ENCODE data around the gene DLG2.

The DLG2 gene

DNA sequence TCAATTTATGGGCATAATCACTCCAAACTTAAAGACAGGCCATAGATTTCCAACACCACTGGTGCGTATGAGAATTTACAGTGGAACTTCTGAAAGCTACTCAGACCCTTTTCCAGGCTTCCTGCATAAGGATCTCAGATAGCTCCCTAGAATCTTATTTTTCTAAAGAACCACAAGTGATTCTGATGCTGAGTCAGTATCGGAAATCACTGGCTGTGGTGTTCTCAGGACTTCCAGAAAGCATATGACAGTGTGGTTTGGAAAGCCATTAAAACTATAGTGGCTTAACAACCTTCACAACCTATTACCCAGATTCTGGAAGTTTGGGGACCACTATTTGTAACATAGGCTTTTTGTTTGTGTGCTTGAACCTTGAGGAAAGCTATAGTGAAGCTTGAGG is 756.0 kb downstream of the DLG2 start:
- Histone ChIP-seq H3K27ac (ENCODE audit: low read depth, low read length, poor library complexity, severe bottlenecking) (no peak overlapping the region), H3F3A (ENCODE audit: insufficient read depth, low read length) (no peaks in the 10 kb centered on the region), H3K27me3 (ENCODE audit: insufficient read depth, low read length) (no peaks in the 10 kb centered on the region), H3K79me2 (ENCODE audit: insufficient read depth, low read length) (no peaks in the 10 kb centered on the region), H4K20me1 (ENCODE audit: insufficient read depth, low read length) (no peaks in the 10 kb centered on the region), H3K9ac (ENCODE audit: low read length) (no peak overlapping the region), H3K9me2 (ENCODE audit: low read depth, low read length) (no peaks in the 10 kb centered on the region), H3K36me3 (ENCODE audit: insufficient read depth, low read length) (no peaks in the 10 kb centered on the region), H3K4me2 (ENCODE audit: low read length) (no peak overlapping the region), H3K4me1 (ENCODE audit: insufficient read depth, low read length, severe bottlenecking) (no peaks in the 10 kb centered on the region), H3K9me3 (ENCODE audit: low read length) (no peaks in the 10 kb centered on the region), H3K4me3 (ENCODE audit: low read depth, low read length, poor library complexity, severe bottlenecking) (no peak overlapping the region), H2AFZ (ENCODE audit: low read length) (no peak overlapping the region)
- TF ChIP-seq CTCF (IDR thresholded peaks at IDR 0.05; ENCODE audit: low read length) (no peak), EZH2 (IDR thresholded peaks at IDR 0.05; ENCODE audit: borderline replicate concordance, low read length) (no peak)

DNA sequence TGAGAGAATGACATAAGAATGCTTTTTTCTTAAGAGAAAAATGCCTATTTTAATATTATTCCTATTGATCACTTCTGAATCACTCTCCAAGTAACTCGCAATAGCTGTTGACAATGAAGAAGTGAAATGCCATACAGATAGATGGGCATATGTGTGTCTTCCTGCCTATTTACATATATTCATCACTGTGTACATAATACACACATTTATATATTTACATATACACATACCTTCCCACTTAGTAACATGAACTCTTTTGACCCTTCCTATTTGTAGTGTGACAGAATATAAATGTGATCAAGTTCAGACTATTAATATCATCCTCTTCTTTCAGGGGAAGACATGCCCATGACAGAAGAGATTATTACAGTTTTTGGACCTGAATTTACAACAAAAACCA is 756.7 kb downstream of the DLG2 start:
- H3K9me2 ChIP-seq (ENCODE audit: low read depth, low read length): no peaks in the 10 kb centered on the region
- no peaks in the 10 kb centered on the region for H3K4me1 ChIP-seq (ENCODE audit: insufficient read depth, low read length, severe bottlenecking)
- no peaks in the 10 kb centered on the region for H3K9me3 ChIP-seq (ENCODE audit: low read length)
- no peak overlapping the region for H3K4me3 ChIP-seq (ENCODE audit: low read depth, low read length, poor library complexity, severe bottlenecking)
- no peak overlapping the region for H3K4me2 ChIP-seq (ENCODE audit: low read length)
- no peaks in the 10 kb centered on the region for H3K36me3 ChIP-seq (ENCODE audit: insufficient read depth, low read length)
- H2AFZ ChIP-seq (ENCODE audit: low read length): no peak overlapping the region
- TF ChIP-seq EZH2 (IDR thresholded peaks at IDR 0.05; ENCODE audit: borderline replicate concordance, low read length) (no peak), CTCF (IDR thresholded peaks at IDR 0.05; ENCODE audit: low read length) (no peak)
- no peaks in the 10 kb centered on the region for H4K20me1 ChIP-seq (ENCODE audit: insufficient read depth, low read length)
- no peak overlapping the region for H3K9ac ChIP-seq (ENCODE audit: low read length)
- H3K27ac ChIP-seq (ENCODE audit: low read depth, low read length, poor library complexity, severe bottlenecking): no peak overlapping the region
- H3K79me2 ChIP-seq (ENCODE audit: insufficient read depth, low read length): no peaks in the 10 kb centered on the region
- H3F3A ChIP-seq (ENCODE audit: insufficient read depth, low read length): no peaks in the 10 kb centered on the region
- no peaks in the 10 kb centered on the region for H3K27me3 ChIP-seq (ENCODE audit: insufficient read depth, low read length)

DNA sequence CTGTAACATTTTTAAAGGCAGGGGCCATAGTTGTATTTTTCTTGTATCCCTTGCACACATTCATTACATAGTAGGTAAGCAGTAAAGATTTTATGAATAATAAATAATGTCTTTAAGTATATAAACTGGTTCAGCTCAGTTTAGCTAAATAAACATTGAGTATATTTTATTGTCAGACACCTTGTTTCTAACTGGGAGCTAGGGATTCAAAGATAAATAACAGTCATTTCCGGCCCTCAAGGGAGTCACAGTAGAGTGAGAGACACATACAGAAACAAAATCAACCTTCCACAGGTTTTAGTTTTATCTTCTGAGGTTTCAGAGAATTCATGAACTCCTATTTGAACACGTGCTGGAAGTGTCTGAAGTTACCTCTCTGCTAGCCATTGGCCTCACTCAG is 760.2 kb downstream of the DLG2 start:
- Histone ChIP-seq H3K27me3 (ENCODE audit: insufficient read depth, low read length) (no peaks in the 10 kb centered on the region), H3K27ac (ENCODE audit: low read depth, low read length, poor library complexity, severe bottlenecking) (no peak overlapping the region), H3K4me3 (ENCODE audit: low read depth, low read length, poor library complexity, severe bottlenecking) (no peak overlapping the region), H3F3A (ENCODE audit: insufficient read depth, low read length) (no peaks in the 10 kb centered on the region), H3K9ac (ENCODE audit: low read length) (no peak overlapping the region), H3K9me2 (ENCODE audit: low read depth, low read length) (no peaks in the 10 kb centered on the region), H3K9me3 (ENCODE audit: low read length) (no peaks in the 10 kb centered on the region), H3K79me2 (ENCODE audit: insufficient read depth, low read length) (no peaks in the 10 kb centered on the region), H3K4me2 (ENCODE audit: low read length) (no peak overlapping the region), H3K36me3 (ENCODE audit: insufficient read depth, low read length) (no peaks in the 10 kb centered on the region), H4K20me1 (ENCODE audit: insufficient read depth, low read length) (no peaks in the 10 kb centered on the region), H2AFZ (ENCODE audit: low read length) (no peak overlapping the region), H3K4me1 (ENCODE audit: insufficient read depth, low read length, severe bottlenecking) (no peaks in the 10 kb centered on the region)
- TF ChIP-seq EZH2 (IDR thresholded peaks at IDR 0.05; ENCODE audit: borderline replicate concordance, low read length) (no peak), CTCF (IDR thresholded peaks at IDR 0.05; ENCODE audit: low read length) (no peak)

All from OCI-LY1 (cell line).